ENCODE measurements around the gene SPCS3.

GRCh38 chr4:176363072-176363471, 43.3 kb downstream of the SPCS3 start:
- TF ChIP-seq CTCF (IDR thresholded peaks at IDR 0.05; ENCODE audit: insufficient read depth, low read depth, low read length) (no peak), EZH2 (IDR thresholded peaks at IDR 0.05; ENCODE audit: insufficient read depth, low read length) (no peak)
